GM23338 (cell line): ENCODE measurements around the gene PSMA1. TPM values are rescaled to one million over a fixed set of nuclear protein-coding genes. Genes with fewer than 3 reads are reported as not detected.

Experiments used
- ATAC-seq: fragments of 200-7000 bp; cut with Tn5 transposase; 3 replicates; pipeline ENCODE4 v1.9.1; 2020
- DNase-seq: peaks from one replicate; pipeline ENCODE4 v3.0.0-alpha.2; 2015; ENCODE audit warnings: low spot score
- H2AFZ ChIP-seq: fragments of 200-600 bp; sonication (generic); 2 replicates; pipeline ENCODE4 v1.8.0; 2016; ENCODE audit warnings: antibody characterized with exemption, mild to moderate bottlenecking, moderate library complexity
- H3F3A ChIP-seq: fragments of 200-600 bp; sonication (generic); replicated peaks from 2 replicates; pipeline ENCODE4 v1.8.0; 2017; ENCODE audit warnings: antibody characterized with exemption, mixed run types, low read depth
- H3K27ac ChIP-seq: fragments of 200-600 bp; sonication (generic); 2 replicates; pipeline ENCODE4 v1.6.1; 2016; ENCODE audit warnings: low read depth
- H3K27me3 ChIP-seq: fragments of 200-600 bp; sonication (generic); 2 replicates; pipeline ENCODE4 v1.8.0; 2016; ENCODE audit warnings: mild to moderate bottlenecking, mixed run types, moderate library complexity; ENCODE audit not compliant: insufficient read depth
- H3K36me3 ChIP-seq: fragments of 200-600 bp; sonication (generic); 2 replicates; pipeline ENCODE4 v1.8.0; 2016; ENCODE audit warnings: mild to moderate bottlenecking; ENCODE audit not compliant: insufficient read depth
- H3K4me1 ChIP-seq: fragments of 200-600 bp; sonication (generic); 2 replicates; pipeline ENCODE4 v1.8.0; 2016; ENCODE audit warnings: mild to moderate bottlenecking, moderate library complexity; ENCODE audit not compliant: insufficient read depth
- H3K4me2 ChIP-seq: fragments of 200-600 bp; sonication (generic); 2 replicates; pipeline ENCODE4 v1.7.1; 2017; ENCODE audit warnings: mixed run types
- H3K4me3 ChIP-seq: fragments of 200-600 bp; sonication (generic); 2 replicates; pipeline ENCODE4 v1.6.1; 2016; ENCODE audit warnings: mixed run types
- H3K79me2 ChIP-seq: fragments of 200-600 bp; sonication (generic); replicated peaks from 2 replicates; pipeline ENCODE4 v1.8.0; 2017; ENCODE audit warnings: mild to moderate bottlenecking; ENCODE audit not compliant: insufficient read depth
- H3K9me2 ChIP-seq: fragments of 200-600 bp; sonication (generic); 2 replicates; pipeline ENCODE4 v1.8.0; 2017; ENCODE audit not compliant: insufficient read depth
- H4K20me1 ChIP-seq: fragments of 200-600 bp; sonication (generic); replicated peaks from 2 replicates; pipeline ENCODE4 v1.8.0; 2017; ENCODE audit warnings: mild to moderate bottlenecking; ENCODE audit not compliant: insufficient read depth
- H3K27ac Mint-ChIP-seq: 2 replicates; pipeline ENCODE4 v1.8.0; 2020; ENCODE audit warnings: inconsistent platforms, mild to moderate bottlenecking, moderate library complexity, mixed read lengths
- H3K27me3 Mint-ChIP-seq: 3 replicates; pipeline ENCODE4 v1.8.0; 2022; ENCODE audit warnings: low read depth, mild to moderate bottlenecking, moderate library complexity, mixed read lengths, inconsistent platforms; ENCODE audit not compliant: insufficient read depth, poor library complexity
- H3K36me3 Mint-ChIP-seq: 3 replicates; pipeline ENCODE4 v1.8.0; 2021; ENCODE audit warnings: low read depth, mild to moderate bottlenecking, inconsistent platforms, moderate library complexity, mixed read lengths
- H3K4me1 Mint-ChIP-seq: 3 replicates; pipeline ENCODE4 v1.8.0; 2020; ENCODE audit warnings: mild to moderate bottlenecking, inconsistent platforms, mixed read lengths
- H3K4me3 Mint-ChIP-seq: 3 replicates; pipeline ENCODE4 v1.8.0; 2021; ENCODE audit warnings: moderate library complexity, mild to moderate bottlenecking, inconsistent platforms, mixed read lengths
- H3K9me3 Mint-ChIP-seq: 3 replicates; pipeline ENCODE4 v1.8.0; 2020; ENCODE audit warnings: moderate library complexity, mild to moderate bottlenecking, inconsistent platforms, mixed read lengths
- CTCF ChIP-seq, 2 experiments: fragments of 200-600 bp in 1 of 2; sonication (generic) in 1 of 2; conservative IDR thresholded peaks; 2 replicates each; pipeline versions ENCODE4 v1.5.1 to v1.6.1; 2016 to 2017; ENCODE audit warnings: antibody characterized with exemption in 2 of 2, low read depth in 2 of 2, mild to moderate bottlenecking in 2 of 2, moderate library complexity in 1 of 2
- EZH2 ChIP-seq: fragments of 200-600 bp; sonication (generic); IDR thresholded peaks from one replicate; pipeline ENCODE4 v1.8.0; 2017; ENCODE audit warnings: antibody characterized with exemption, mild to moderate bottlenecking, low read depth; ENCODE audit not compliant: unreplicated experiment
- JUNB ChIP-seq: IDR thresholded peaks from one replicate; pipeline ENCODE4 v1.6.1; 2016; ENCODE audit warnings: antibody characterized with exemption; ENCODE audit not compliant: unreplicated experiment
- NANOG ChIP-seq: IDR thresholded peaks from 2 replicates; pipeline ENCODE4 v1.6.1; 2016; ENCODE audit warnings: antibody characterized with exemption, borderline replicate concordance
- POLR2AphosphoS5 ChIP-seq: IDR thresholded peaks from 2 replicates; pipeline ENCODE4 v1.6.1; 2016; ENCODE audit warnings: antibody characterized with exemption, low read depth
- STAT1 ChIP-seq: IDR thresholded peaks from one replicate; pipeline ENCODE4 v1.6.1; 2016; ENCODE audit warnings: antibody characterized with exemption; ENCODE audit not compliant: unreplicated experiment
- ZNF114 ChIP-seq: fragments of 250-450 bp; sonication (Bioruptor Pico); IDR thresholded peaks from 2 replicates; pipeline ENCODE4 v1.5.0; 2020; ENCODE audit warnings: mild to moderate bottlenecking, moderate library complexity
- ZNF462 ChIP-seq: fragments of 250-450 bp; sonication (Bioruptor Pico); IDR thresholded peaks from 2 replicates; pipeline ENCODE4 v1.5.0; 2020; ENCODE audit warnings: mild to moderate bottlenecking, moderate library complexity
- polyA plus RNA-seq: library from polyadenylated mRNA; unstranded; fragments of >200 nt; fragmentation: Nextera tagmentation; extraction: Ambion mirVana; gene quantifications from 2 replicates; pipeline ENCODE4 v1.2.1, GENCODE V29; 2016
- total RNA-seq: library from RNA; depleted of rRNA; stranded (reverse); fragments of >200 nt; shearing (Covaris generic); gene quantifications from 2 replicates; pipeline ENCODE4 v1.2.3, GENCODE V29; 2014

PSMA1 gene
- total and polyA plus RNA-seq, 2 experiments from 2014 or later, result 169 to 338 TPM

- H3F3A ChIP-seq, result no peaks in the 10 kb centered on the region
- ATAC-seq, result peak; percentile 63
- no peak for TF ChIP-seq ZNF114 (CRISPR knock-in tag)
- no peak for TF ChIP-seq POLR2AphosphoS5
- no peak for TF ChIP-seq CTCF (conservative IDR thresholded peaks at IDR 0.05; ENCODE audit: low read depth in 2 of 2)
- TF ChIP-seq ZNF462, result no peak
- TF ChIP-seq STAT1, result no peak
- TF ChIP-seq EZH2, result no peak
- TF ChIP-seq NANOG, result no peak
- no peak for TF ChIP-seq JUNB
- Mint-ChIP-seq H3K27ac (peak overlapping the region; percentile 74), H3K4me3 (peak overlapping the region; percentile 91), H3K36me3 (peaks cover 21% of the 10 kb centered on the region; the same call in 2 of the 3 replicates), H3K9me3 (no peaks in the 10 kb centered on the region), H3K4me1 (peaks cover 4% of the 10 kb centered on the region; the same call in 1 of the 3 replicates), H3K27me3 (peaks cover 2% of the 10 kb centered on the region)
- H3K4me1 ChIP-seq, result no peaks in the 10 kb centered on the region
- H3K9me2 ChIP-seq, result no peaks in the 10 kb centered on the region
- H3K4me2 ChIP-seq, result peak overlapping the region; percentile 81
- no peak overlapping the region for H2AFZ ChIP-seq
- H3K4me3 ChIP-seq, result peak overlapping the region; percentile 60
- H3K36me3 ChIP-seq, result peaks cover 16% of the 10 kb centered on the region
- peaks cover 26% of the 10 kb centered on the region for H3K79me2 ChIP-seq
- peak; percentile 56 for DNase-seq
- H3K27ac ChIP-seq, result no peak overlapping the region; the same call in 1 of the 2 replicates
- no peaks in the 10 kb centered on the region for H4K20me1 ChIP-seq
- H3K27me3 ChIP-seq, result no peaks in the 10 kb centered on the region
Measured at GRCh38 chr11:14499178-14499559, 21.0 kb downstream of the PSMA1 start.
